HL-60 (cell line): ENCODE results near the gene IL17F.

Experiments used
- DNase-seq, 2 experiments: peaks; one replicate each; pipeline ENCODE4 v3.0.0-alpha.2; 2010 to 2020; ENCODE audit warnings: low read depth in 1 of 2, low spot score in 1 of 2
- H3K27ac ChIP-seq: fragments of 250-450 bp; sonication (Bioruptor Pico); replicated peaks from 2 replicates; pipeline ENCODE4 v1.5.1; 2020; ENCODE audit warnings: mild to moderate bottlenecking, moderate library complexity
- H3K27me3 ChIP-seq: fragments of 250-450 bp; sonication (Bioruptor Pico); 2 replicates; pipeline ENCODE4 v1.5.1; 2021; ENCODE audit warnings: mild to moderate bottlenecking, moderate library complexity; ENCODE audit not compliant: insufficient read depth, poor library complexity, severe bottlenecking
- H3K4me3 ChIP-seq: replicated peaks from 2 replicates; pipeline ENCODE4 v1.5.1; 2011; ENCODE audit warnings: mild to moderate bottlenecking, control low read depth, low read length; ENCODE audit not compliant: insufficient read depth
- GABPA ChIP-seq: IDR thresholded peaks from 2 replicates; pipeline ENCODE4 v1.6.1; 2012; ENCODE audit warnings: low read depth
- POLR2AphosphoS5 ChIP-seq: IDR thresholded peaks from 2 replicates; pipeline ENCODE4 v1.6.1; 2012; ENCODE audit warnings: low read depth
- SPI1 ChIP-seq: IDR thresholded peaks from 2 replicates; pipeline ENCODE4 v1.6.1; 2012; ENCODE audit warnings: low read depth, mild to moderate bottlenecking, borderline replicate concordance
- TF ChIP-seq, protein P1 (sequence below): IDR thresholded peaks from 2 replicates; pipeline ENCODE4 v1.6.1; 2012; ENCODE audit warnings: low read depth; ENCODE audit not compliant: insufficient replicate concordance
- TF ChIP-seq, protein P2 (sequence below): IDR thresholded peaks from one replicate; pipeline ENCODE4 v1.5.1; 2011; ENCODE audit warnings: low read length, control low read depth, inconsistent platforms; ENCODE audit not compliant: insufficient read depth

The IL17F gene

DNA sequence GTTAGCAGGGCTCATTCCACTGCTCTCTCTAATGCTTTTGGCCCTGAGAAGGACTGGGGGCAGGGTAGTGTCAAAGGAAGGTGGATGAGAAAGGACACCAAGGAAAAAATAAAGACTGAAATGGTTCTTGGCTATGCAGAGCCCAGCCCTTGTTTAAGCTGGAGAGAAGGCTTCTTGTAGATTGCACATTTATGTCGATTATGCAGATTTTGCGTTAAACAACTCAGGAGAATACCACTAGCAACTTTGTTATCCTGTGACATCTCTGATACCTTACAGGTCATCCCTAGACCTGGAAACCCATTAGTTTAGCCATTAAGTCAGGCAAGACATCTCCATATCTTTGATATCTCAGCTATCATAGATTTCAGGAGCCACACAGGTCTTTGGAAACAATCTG, 11.1 kb upstream of the IL17F start:
- H3K4me3 ChIP-seq = no peak overlapping the region
- H3K27ac ChIP-seq = no peak overlapping the region
- peaks cover 5% of the 10 kb centered on the region for H3K27me3 ChIP-seq
- TF ChIP-seq GABPA (no peak), POLR2AphosphoS5 (no peak), SPI1 (no peak)
- TF ChIP-seq, protein P1, sequence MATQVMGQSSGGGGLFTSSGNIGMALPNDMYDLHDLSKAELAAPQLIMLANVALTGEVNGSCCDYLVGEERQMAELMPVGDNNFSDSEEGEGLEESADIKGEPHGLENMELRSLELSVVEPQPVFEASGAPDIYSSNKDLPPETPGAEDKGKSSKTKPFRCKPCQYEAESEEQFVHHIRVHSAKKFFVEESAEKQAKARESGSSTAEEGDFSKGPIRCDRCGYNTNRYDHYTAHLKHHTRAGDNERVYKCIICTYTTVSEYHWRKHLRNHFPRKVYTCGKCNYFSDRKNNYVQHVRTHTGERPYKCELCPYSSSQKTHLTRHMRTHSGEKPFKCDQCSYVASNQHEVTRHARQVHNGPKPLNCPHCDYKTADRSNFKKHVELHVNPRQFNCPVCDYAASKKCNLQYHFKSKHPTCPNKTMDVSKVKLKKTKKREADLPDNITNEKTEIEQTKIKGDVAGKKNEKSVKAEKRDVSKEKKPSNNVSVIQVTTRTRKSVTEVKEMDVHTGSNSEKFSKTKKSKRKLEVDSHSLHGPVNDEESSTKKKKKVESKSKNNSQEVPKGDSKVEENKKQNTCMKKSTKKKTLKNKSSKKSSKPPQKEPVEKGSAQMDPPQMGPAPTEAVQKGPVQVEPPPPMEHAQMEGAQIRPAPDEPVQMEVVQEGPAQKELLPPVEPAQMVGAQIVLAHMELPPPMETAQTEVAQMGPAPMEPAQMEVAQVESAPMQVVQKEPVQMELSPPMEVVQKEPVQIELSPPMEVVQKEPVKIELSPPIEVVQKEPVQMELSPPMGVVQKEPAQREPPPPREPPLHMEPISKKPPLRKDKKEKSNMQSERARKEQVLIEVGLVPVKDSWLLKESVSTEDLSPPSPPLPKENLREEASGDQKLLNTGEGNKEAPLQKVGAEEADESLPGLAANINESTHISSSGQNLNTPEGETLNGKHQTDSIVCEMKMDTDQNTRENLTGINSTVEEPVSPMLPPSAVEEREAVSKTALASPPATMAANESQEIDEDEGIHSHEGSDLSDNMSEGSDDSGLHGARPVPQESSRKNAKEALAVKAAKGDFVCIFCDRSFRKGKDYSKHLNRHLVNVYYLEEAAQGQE = no peak
- TF ChIP-seq, protein P2, sequence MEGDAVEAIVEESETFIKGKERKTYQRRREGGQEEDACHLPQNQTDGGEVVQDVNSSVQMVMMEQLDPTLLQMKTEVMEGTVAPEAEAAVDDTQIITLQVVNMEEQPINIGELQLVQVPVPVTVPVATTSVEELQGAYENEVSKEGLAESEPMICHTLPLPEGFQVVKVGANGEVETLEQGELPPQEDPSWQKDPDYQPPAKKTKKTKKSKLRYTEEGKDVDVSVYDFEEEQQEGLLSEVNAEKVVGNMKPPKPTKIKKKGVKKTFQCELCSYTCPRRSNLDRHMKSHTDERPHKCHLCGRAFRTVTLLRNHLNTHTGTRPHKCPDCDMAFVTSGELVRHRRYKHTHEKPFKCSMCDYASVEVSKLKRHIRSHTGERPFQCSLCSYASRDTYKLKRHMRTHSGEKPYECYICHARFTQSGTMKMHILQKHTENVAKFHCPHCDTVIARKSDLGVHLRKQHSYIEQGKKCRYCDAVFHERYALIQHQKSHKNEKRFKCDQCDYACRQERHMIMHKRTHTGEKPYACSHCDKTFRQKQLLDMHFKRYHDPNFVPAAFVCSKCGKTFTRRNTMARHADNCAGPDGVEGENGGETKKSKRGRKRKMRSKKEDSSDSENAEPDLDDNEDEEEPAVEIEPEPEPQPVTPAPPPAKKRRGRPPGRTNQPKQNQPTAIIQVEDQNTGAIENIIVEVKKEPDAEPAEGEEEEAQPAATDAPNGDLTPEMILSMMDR = no peak
- no peak for DNase-seq

DNA sequence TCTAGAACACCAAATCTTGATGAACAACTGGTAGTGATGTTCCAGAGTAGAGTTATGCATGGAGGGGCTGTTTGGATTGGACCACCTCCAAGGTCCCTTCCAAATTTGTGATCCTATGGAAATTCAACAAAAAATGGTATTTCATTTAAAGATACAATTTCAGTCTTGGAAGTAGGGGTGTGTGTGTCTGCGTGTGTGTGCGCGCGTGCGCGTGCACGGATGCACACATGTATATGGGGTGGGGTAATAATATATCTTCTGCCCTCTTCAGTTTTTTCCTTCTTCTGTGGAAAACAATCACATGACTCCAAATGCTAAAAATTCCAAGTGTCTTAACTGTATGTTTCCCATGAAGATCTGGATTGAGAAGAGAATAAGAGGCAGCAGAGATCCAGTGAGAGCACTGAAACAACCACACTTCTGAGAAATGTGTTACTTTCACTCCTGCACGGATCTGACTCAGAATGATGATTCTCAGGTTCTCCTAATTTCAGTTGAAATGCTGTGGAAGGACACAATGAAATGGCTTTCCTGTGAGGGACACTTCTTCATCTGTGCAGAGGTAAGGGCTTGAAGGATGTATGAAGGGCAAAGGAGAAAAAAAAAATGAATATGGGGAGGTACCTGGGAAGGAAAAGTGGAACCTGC, 10.6 kb upstream of the IL17F start:
- Histone ChIP-seq H3K27me3 (peaks cover 5% of the 10 kb centered on the region), H3K27ac (no peak overlapping the region), H3K4me3 (no peak overlapping the region)
- no peak for DNase-seq
- TF ChIP-seq POLR2AphosphoS5 (no peak), SPI1 (no peak), GABPA (no peak)
- TF ChIP-seq, protein P2 = no peak
- TF ChIP-seq, protein P1 = no peak

DNA sequence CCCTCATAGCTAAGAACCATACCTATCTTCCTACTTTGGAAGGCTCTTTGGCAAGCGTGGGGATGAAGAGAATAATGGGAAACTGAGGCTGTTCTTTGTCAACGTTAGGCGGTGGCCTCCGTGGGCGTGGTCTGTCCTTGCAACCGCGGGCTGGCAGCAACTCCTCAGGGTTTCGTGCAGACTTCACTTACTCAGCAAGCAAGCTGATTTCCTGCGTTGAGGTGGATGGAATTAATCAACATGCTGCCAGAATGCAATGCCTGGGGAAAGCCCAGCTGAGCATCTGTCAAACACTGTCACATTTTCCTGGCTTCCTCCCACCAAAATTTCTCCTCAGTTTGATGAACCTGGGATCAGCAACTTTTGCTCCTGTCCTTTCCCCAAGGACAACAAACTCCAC, 9.2 kb upstream of the IL17F start:
- DNase-seq = no peak
- Histone ChIP-seq H3K27ac (no peak overlapping the region), H3K4me3 (no peak overlapping the region), H3K27me3 (peaks cover 5% of the 10 kb centered on the region)
- TF ChIP-seq, protein P1 = no peak
